ENCODE data around the gene ZNF785.
"Not testable (repeated sequence)": the region's sequence is repeated elsewhere in the genome, so short reads cannot be mapped to it uniquely, and the experiment has no call there.

Gene ZNF785

GRCh38 chr16:30585400-30586191 is at the start of gene ZNF785:
Gene ZNF785, minus strand, starts transcription at chr16:30585697. Its CDS starts 86 bp downstream, at chr16:30585611.
- peak within 1 kb of the TSS; percentile 59 to 76 for H3K4me3 ChIP-seq (replicated peaks in 1 of 2; ENCODE audit: low read depth in 2 of 2, low read length in 2 of 2)
- peak; percentile 100 for DNase-seq (ENCODE audit: low read depth in 2 of 2)
- TF ChIP-seq CTCF (IDR thresholded peaks at IDR 0.05; ENCODE audit: low read depth, low read length) = no peak

GRCh38 chr16:30633526-30633925 is 48.0 kb upstream of the ZNF785 start:
- TF ChIP-seq CTCF (IDR thresholded peaks at IDR 0.05; ENCODE audit: low read depth, low read length) = no peak
- peak overlapping the region; percentile 70 to 76 for H3K4me3 ChIP-seq (replicated peaks in 1 of 2; ENCODE audit: low read depth in 2 of 2, low read length in 2 of 2)
- no peak for DNase-seq (ENCODE audit: low read depth in 2 of 2)

GRCh38 chr16:30632454-30632853 is 47.0 kb upstream of the ZNF785 start:
- not testable (repeated sequence) for DNase-seq (ENCODE audit: low read depth in 2 of 2); H3K4me3 ChIP-seq (replicated peaks in 1 of 2; ENCODE audit: low read depth in 2 of 2, low read length in 2 of 2)

GRCh38 chr16:30628628-30629540 is 43.4 kb upstream of the ZNF785 start:
- peak; percentile 94 for TF ChIP-seq CTCF (IDR thresholded peaks at IDR 0.05; ENCODE audit: low read depth, low read length)
- peak; percentile 80 to 83 for DNase-seq (ENCODE audit: low read depth in 2 of 2)
- H3K4me3 ChIP-seq (replicated peaks in 1 of 2; ENCODE audit: low read depth in 2 of 2, low read length in 2 of 2) = no peak overlapping the region

- no peak for TF ChIP-seq CTCF (IDR thresholded peaks at IDR 0.05; ENCODE audit: low read depth, low read length)
- H3K4me3 ChIP-seq (replicated peaks in 1 of 2; ENCODE audit: low read depth in 2 of 2, low read length in 2 of 2) = no peak overlapping the region
- no peak for DNase-seq (ENCODE audit: low read depth in 2 of 2)
Measured at GRCh38 chr16:30626236-30626635, 40.7 kb upstream of the ZNF785 start.

- no peak for TF ChIP-seq CTCF (IDR thresholded peaks at IDR 0.05; ENCODE audit: low read depth, low read length)
- H3K4me3 ChIP-seq (replicated peaks in 1 of 2; ENCODE audit: low read depth in 2 of 2, low read length in 2 of 2) = no peak overlapping the region
- no peak for DNase-seq (ENCODE audit: low read depth in 2 of 2)
Measured at GRCh38 chr16:30623536-30624283, 38.2 kb upstream of the ZNF785 start.
